ENCODE data around the gene ICAM1. TPM values are rescaled to one million over a fixed set of nuclear protein-coding genes. Genes with fewer than 3 reads are reported as not detected.
A peak's percentile ranks its signal among the peaks of the same experiment; 100 is the strongest.

ICAM1 gene
- polyA plus RNA-seq, 6 donors from 2014 or later, result 2.5 to 4.9 (median 3.8) TPM; not detected in 1

DNA sequence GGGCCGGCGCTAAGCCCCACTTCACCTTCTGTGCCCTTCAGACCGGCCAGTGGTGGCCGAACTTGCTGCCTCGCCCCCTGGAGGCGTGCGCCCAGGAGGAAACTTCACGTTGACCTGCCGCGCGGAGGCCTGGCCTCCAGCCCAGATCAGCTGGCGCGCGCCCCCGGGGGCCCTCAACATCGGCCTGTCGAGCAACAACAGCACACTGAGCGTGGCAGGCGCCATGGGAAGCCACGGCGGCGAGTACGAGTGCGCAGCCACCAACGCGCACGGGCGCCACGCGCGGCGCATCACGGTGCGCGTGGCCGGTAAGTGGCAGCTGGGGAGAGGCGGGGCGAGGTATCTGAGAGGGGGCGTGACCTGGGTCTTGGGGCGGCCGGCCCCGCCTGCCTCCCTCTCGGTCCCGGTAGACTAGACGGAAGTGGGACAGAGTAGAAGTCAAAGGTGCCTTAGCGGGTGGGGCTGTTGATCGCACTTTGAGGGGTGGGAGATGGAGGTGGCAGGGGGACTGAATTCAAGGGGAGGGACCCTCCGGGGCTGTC is 24.5 kb downstream of the ICAM1 start:
- ATAC-seq (ENCODE audit: low read depth in 2 of 2), result peak; percentile 74 to 75
- peak overlapping the region in 5 of 6 donors; percentile 33 to 96 (median 75) for H3K27ac Mint-ChIP-seq
- peak; percentile 59 for DNase-seq
- H3K27me3 Mint-ChIP-seq, result peaks cover 31 to 66% (median 33%) of the 10 kb centered on the region in 3 donors
- H3K9me3 Mint-ChIP-seq, result peaks cover 0 to 5% (median 0%) of the 10 kb centered on the region in 7 donors
- peak overlapping the region; percentile 82 to 96 (median 88) for H3K4me3 Mint-ChIP-seq
- H3K36me3 Mint-ChIP-seq, result peaks cover 0 to 5% of the 10 kb centered on the region in 2 donors
- peaks cover 29 to 46% (median 44%) of the 10 kb centered on the region in 3 donors for H3K4me1 Mint-ChIP-seq

GRCh38 chr19:10295847-10296591 is 25.1 kb downstream of the ICAM1 start:
- no peak for ATAC-seq (ENCODE audit: low read depth in 2 of 2)
- peaks cover 26 to 59% (median 27%) of the 10 kb centered on the region in 3 donors for H3K27me3 Mint-ChIP-seq
- DNase-seq, result no peak
- H3K27ac Mint-ChIP-seq, result peak overlapping the region in 5 of 6 donors; percentile 33 to 96 (median 75)
- H3K4me1 Mint-ChIP-seq, result peaks cover 24 to 39% (median 39%) of the 10 kb centered on the region in 3 donors
- H3K4me3 Mint-ChIP-seq, result peak overlapping the region; percentile 82 to 96 (median 88)
- no peaks in the 10 kb centered on the region for H3K36me3 Mint-ChIP-seq
- peaks cover 0 to 5% (median 0%) of the 10 kb centered on the region in 7 donors for H3K9me3 Mint-ChIP-seq

DNA sequence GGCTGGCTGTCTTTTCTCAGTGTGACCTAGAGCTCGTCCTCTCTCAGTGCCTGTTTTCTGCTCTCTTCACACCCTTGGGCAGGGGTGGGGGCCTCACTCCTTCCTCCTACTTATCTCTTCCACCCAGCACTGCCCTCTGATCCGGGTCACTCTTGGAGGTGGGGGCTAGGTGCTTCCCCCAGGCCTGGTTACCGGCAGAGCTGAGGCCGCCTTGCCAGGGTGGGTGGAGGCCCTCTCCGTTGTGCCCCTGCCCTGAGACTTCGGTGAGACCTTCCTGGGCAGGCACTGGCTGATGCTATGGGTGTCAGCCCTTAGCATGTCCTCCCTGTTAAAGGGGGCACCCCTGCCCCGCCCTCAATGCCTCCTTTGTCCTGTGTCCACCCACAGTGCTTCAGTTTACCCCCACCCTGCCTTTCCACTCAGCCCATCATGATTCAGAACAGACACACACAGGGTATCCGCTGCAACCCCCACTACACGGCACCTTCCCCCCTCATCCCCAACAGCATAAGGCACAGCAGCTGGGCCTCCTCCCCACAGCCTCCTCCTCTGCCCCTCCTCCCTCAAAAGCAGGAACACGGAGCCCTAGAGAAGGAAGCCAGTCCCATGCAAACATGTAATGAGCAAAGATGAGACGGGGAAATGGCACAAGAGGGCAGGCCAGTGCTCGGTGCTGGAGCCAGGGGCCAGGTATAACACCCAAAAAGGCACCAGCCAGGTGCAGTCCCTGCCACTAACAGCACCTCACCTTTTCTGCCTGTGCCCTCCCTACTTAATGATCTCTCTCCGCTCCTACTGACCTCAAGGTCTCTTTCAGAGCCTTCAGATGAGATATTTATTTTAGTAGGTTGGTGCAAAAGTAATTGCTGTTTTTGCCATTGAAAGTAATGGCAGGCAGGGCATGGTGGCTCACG is 28.9 kb downstream of the ICAM1 start:
- H3K4me1 Mint-ChIP-seq, result peaks cover 6 to 15% (median 10%) of the 10 kb centered on the region in 3 donors
- no peak overlapping the region for H3K27ac Mint-ChIP-seq
- no peak for ATAC-seq (ENCODE audit: low read depth in 2 of 2)
- DNase-seq, result no peak
- H3K27me3 Mint-ChIP-seq, result peaks cover 5 to 23% (median 16%) of the 10 kb centered on the region in 3 donors
- H3K36me3 Mint-ChIP-seq, result no peaks in the 10 kb centered on the region
- H3K9me3 Mint-ChIP-seq, result no peaks in the 10 kb centered on the region
- H3K4me3 Mint-ChIP-seq, result peak overlapping the region in 1 of 8 donors; percentile 56

DNA sequence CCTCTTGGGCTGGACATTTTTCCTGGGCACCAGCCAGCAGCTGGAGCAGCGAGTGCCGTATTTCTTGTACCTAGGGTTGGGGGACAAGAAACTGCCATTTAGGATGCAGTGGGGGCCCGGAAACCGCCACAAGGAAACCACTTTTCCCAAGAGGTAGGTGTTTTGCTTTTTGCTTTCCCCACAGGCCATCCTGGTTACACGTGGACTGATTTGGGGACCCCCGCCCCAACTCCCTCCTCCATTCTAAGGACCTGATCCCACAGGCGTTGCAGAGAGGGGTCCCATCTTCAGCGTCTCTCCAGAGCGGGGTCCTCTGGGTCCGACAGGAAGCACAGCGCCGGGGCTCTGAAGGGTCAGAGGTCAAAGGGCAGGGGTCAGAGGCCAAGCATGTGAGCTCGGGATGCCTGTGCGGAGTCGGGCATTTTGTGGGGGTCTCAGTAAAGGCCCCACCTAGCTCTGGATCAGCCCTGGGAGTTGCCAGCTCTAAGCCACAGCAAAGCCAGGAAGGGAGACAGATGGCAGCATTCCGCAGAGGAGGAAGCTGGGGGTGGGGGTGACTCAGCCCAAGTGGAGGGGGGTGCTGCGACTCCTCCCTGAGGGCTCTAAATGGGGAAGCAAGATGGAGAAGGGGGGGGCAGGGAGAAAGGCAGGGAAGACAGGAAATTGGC is 34.4 kb downstream of the ICAM1 start:
- ATAC-seq (ENCODE audit: low read depth in 2 of 2) (no peak), DNase-seq (no peak)
- H3K4me1 Mint-ChIP-seq, result peaks cover 7 to 10% (median 7%) of the 10 kb centered on the region in 3 donors
- no peaks in the 10 kb centered on the region for H3K9me3 Mint-ChIP-seq
- H3K36me3 Mint-ChIP-seq, result no peaks in the 10 kb centered on the region
- H3K27me3 Mint-ChIP-seq, result peaks cover 0 to 8% (median 0%) of the 10 kb centered on the region in 3 donors
- H3K4me3 Mint-ChIP-seq, result peak overlapping the region in 1 of 8 donors; percentile 59
- H3K27ac Mint-ChIP-seq, result no peak overlapping the region

GRCh38 chr19:10306327-10306726 is 35.4 kb downstream of the ICAM1 start:
- H3K4me3 Mint-ChIP-seq, result no peak overlapping the region
- no peaks in the 10 kb centered on the region for H3K36me3 Mint-ChIP-seq
- no peak overlapping the region for H3K27ac Mint-ChIP-seq
- ATAC-seq (ENCODE audit: low read depth in 2 of 2) (no peak), DNase-seq (no peak)
- H3K27me3 Mint-ChIP-seq, result peaks cover 0 to 8% (median 0%) of the 10 kb centered on the region in 3 donors
- H3K4me1 Mint-ChIP-seq, result peaks cover 7 to 10% (median 7%) of the 10 kb centered on the region in 3 donors
- H3K9me3 Mint-ChIP-seq, result no peaks in the 10 kb centered on the region

GRCh38 chr19:10309423-10309822 is 38.5 kb downstream of the ICAM1 start, which contains the start of gene ZGLP1:
Gene ZGLP1 (minus strand): TSS chr19:10309815.
- no peak within 1 kb of the TSS for H3K27ac Mint-ChIP-seq
- no peak for ATAC-seq (ENCODE audit: low read depth in 2 of 2)
- H3K9me3 Mint-ChIP-seq, result no peaks in the 10 kb centered on the region
- H3K4me3 Mint-ChIP-seq, result no peak within 1 kb of the TSS
- H3K4me1 Mint-ChIP-seq, result peaks cover 8 to 12% (median 9%) of the 10 kb centered on the region in 3 donors
- no peak for DNase-seq
- H3K36me3 Mint-ChIP-seq, result no peaks in the 10 kb centered on the region
- H3K27me3 Mint-ChIP-seq, result no peaks in the 10 kb centered on the region

DNA sequence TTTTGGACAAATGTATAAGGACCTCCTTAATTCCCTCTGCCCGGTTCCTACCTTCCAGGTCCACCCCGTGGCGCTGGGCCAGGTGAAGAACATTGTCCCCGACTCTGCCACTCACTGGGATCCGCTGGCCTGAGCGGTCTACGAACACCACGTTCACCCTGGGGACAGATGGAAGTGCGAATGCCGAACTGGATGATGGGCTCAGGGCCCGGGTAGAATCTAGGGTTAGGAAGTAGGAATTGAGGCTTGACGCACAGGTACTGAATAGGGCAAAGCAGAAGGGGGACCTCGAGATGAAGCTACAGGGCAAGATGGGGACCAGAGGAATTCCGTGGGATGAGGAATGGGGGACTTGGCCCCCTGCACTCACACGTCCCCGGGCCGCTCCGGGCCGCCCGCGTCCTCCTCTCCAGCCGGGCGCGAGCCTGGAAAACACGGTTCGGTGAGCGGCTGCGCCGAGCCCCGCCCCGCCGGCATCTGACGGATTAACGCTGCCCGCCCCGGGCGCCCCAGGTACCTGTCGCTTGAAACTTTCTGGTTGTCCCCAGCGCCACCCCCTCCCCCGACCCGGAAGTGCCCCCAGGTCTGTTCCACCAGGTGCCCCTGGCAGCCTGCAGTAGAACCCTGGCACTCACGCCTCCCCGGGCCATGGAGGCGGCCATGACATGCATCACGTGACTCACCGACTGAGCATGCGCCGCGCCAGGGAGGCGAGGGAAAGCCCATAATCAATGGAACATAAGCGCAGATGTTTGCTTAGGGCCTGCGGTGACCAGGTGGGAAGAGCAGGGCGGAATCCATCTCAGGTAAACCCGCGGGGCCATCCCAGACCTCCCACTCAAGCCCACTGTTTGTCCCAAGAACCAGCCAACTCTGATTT is 44.7 kb downstream of the ICAM1 start, which contains the start of gene FDX2:
FDX2 (minus strand) TSS at position 681 of the 880 bp plus-strand sequence; CDS start at position 662, 19 bp downstream.
- ATAC-seq (ENCODE audit: low read depth in 2 of 2) (peak; percentile 93 to 95), DNase-seq (peak; percentile 83)
- H3K36me3 Mint-ChIP-seq, result peaks cover 4 to 8% of the 10 kb centered on the region in 2 donors
- H3K4me1 Mint-ChIP-seq, result peaks cover 19 to 25% (median 22%) of the 10 kb centered on the region in 3 donors
- H3K9me3 Mint-ChIP-seq, result no peaks in the 10 kb centered on the region
- H3K27ac Mint-ChIP-seq, result peak within 1 kb of the TSS; percentile 67 to 96 (median 90)
- no peaks in the 10 kb centered on the region for H3K27me3 Mint-ChIP-seq
- H3K4me3 Mint-ChIP-seq, result peak within 1 kb of the TSS; percentile 75 to 97 (median 92)

GRCh38 chr19:10316229-10317044 is 45.5 kb downstream of the ICAM1 start:
- no peak for DNase-seq
- Mint-ChIP-seq H3K27me3 (no peaks in the 10 kb centered on the region), H3K4me1 (peaks cover 19 to 25% (median 22%) of the 10 kb centered on the region in 3 donors), H3K9me3 (no peaks in the 10 kb centered on the region), H3K4me3 (peak overlapping the region; percentile 42 to 97 (median 85)), H3K27ac (peak overlapping the region; percentile 18 to 95 (median 86)), H3K36me3 (peaks cover 4 to 8% of the 10 kb centered on the region in 2 donors)
- ATAC-seq (ENCODE audit: low read depth in 2 of 2), result no peak

GRCh38 chr19:10317045-10317856 is 46.3 kb downstream of the ICAM1 start:
- Mint-ChIP-seq H3K36me3 (peaks cover 4 to 16% of the 10 kb centered on the region in 2 donors), H3K27me3 (no peaks in the 10 kb centered on the region), H3K4me3 (peak overlapping the region in 4 of 8 donors; percentile 6 to 93 (median 70)), H3K9me3 (no peaks in the 10 kb centered on the region), H3K27ac (peak overlapping the region in 2 of 6 donors; percentile 29 to 84), H3K4me1 (peaks cover 22 to 25% (median 24%) of the 10 kb centered on the region in 3 donors)
- no peak for DNase-seq
- ATAC-seq (ENCODE audit: low read depth in 2 of 2), result no peak

DNA sequence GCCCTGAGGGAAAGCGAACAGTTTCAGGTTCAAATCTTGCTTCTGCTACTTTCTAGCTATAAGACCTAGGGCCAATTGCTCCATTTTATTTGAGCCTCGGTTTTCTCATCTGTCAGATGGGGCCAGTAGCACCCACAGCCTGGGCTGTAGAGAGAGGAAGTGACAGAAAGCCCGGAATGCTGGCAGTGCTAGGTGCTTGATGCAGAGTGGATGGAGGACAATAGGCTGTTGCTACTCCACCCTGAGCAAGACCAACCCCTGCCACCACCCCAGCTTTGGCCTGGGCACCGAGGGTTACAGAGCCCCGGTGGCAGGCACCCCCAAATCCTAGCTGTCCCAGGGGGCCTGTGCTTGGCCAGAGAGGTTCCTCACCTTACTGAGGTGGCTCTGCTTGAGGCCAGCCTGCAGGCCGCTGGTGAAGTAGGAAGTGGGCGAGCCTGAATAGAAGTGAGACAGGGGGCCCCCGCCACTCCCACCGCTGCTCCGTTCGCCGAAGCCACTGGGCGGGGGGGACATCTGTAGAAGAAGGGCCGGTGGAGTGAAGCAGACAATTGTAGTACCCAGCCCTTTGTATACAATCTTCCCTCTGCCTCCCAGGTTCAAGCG is 47.0 kb downstream of the ICAM1 start:
- ATAC-seq (ENCODE audit: low read depth in 2 of 2) (no peak), DNase-seq (no peak)
- H3K27ac Mint-ChIP-seq, result no peak overlapping the region

More for the DNA sequence above, 47.0 kb downstream of the ICAM1 start:
- Mint-ChIP-seq H3K4me1 (peaks cover 22 to 27% (median 24%) of the 10 kb centered on the region in 3 donors), H3K9me3 (no peaks in the 10 kb centered on the region), H3K36me3 (peaks cover 4 to 17% of the 10 kb centered on the region in 2 donors), H3K27me3 (no peaks in the 10 kb centered on the region), H3K4me3 (peak overlapping the region in 2 of 8 donors; percentile 12 to 47)

All from naive B cell (primary cell).